Measurements from ENCODE around the gene MPV17L2. TPM values are rescaled to one million over a fixed set of nuclear protein-coding genes. Genes with fewer than 3 reads are reported as not detected.
A peak's percentile ranks its signal among the peaks of the same experiment; 100 is the strongest.
"Not testable (repeated sequence)": the region's sequence is repeated elsewhere in the genome, so short reads cannot be mapped to it uniquely, and the experiment has no call there.

The MPV17L2 gene
- total RNA-seq, 2 experiments from 2014 or later = 9.2 to 10.9 TPM

DNA sequence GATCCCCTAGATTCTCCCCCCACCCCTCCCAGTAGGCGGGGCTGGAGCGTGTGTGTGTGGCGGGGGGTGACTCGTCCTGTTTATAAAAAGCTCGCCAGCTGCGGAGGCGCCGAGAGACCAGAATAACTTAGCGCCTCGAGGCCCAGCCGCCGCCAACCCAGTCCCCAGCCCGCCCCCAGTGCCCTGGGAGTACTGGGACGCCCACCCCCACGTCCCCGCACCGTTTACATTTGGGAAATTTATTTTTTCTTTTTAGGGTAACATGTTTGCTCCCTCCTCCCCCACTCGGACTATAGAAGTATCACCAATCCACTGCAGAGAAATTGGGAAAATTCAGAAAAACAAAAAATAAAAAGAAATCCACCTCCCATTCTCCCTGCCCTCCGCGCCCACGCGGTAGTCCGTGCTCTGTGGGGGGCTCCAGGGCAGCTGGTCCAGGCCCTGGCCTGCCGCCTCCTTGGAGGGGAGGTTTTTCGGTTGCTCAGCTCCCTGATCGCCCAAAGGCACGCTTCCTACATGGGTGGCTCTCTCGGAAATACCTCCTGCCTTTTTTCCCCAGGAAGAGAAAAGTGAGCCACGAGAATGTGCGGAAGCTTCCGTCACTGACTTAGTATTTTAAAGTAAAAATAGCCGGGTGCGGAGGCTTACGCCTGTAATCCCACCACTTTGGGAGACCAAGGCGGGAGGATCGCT, 12.3 kb downstream of the MPV17L2 start:
- Mint-ChIP-seq H3K36me3 (ENCODE audit: low read depth) (peaks cover 11% of the 10 kb centered on the region), H3K27ac (peak overlapping the region; percentile 60), H3K27me3 (ENCODE audit: low read depth) (peaks cover 3% of the 10 kb centered on the region), H3K4me3 (peak overlapping the region; percentile 78), H3K9me3 (ENCODE audit: insufficient read depth) (no peaks in the 10 kb centered on the region), H3K4me1 (ENCODE audit: low read depth) (peaks cover 28% of the 10 kb centered on the region)
- ChIA-PET CTCF (interaction anchor here (1.3 to 9.2 kb wide), 8 partner anchors 13 to 206 kb away, joined by 3 to 135 read pairs (median 7); partner anchors contain the start of gene MPV17L2), POLR2A (interaction anchor here (1.0 to 1.4 kb wide), 6 partner anchors 13 to 124 kb away, joined by 3 to 7 read pairs (median 6); partner anchors contain the start of genes JUND and MPV17L2)
- ATAC-seq = no peak
- peak; percentile 70 for DNase-seq

DNA sequence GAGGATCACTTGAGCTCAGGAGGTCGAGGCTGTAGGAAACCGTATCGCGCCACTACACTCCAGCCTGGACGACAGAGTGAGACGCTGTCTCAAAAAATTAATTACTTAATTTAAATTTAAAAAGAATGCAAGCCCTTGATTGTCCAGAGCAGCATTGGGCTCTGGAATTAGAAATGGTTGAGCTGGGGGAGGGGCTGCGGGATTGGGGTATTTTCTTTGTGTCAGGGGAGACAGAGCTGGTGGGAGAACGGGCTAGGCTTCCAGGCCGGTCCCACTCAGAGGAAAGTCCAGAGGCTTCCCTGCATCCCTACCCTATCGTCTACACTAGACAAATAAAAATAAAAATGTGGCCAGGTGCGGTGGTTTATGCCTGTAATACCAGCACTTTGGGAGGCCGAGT, 13.0 kb downstream of the MPV17L2 start:
- Mint-ChIP-seq H3K36me3 (ENCODE audit: low read depth) (peaks cover 11% of the 10 kb centered on the region), H3K27me3 (ENCODE audit: low read depth) (peaks cover 3% of the 10 kb centered on the region), H3K4me1 (ENCODE audit: low read depth) (peaks cover 28% of the 10 kb centered on the region), H3K9me3 (ENCODE audit: insufficient read depth) (no peaks in the 10 kb centered on the region), H3K4me3 (no peak overlapping the region), H3K27ac (no peak overlapping the region)
- DNase-seq (no peak), ATAC-seq (no peak)
- ChIA-PET POLR2A (interaction anchor here (1.0 to 1.4 kb wide), 4 partner anchors 14 to 124 kb away, joined by 3 to 7 read pairs (median 4); partner anchors contain the start of gene MPV17L2), CTCF (interaction anchor here (1.7 to 9.2 kb wide), 4 partner anchors 13 to 74 kb away, joined by 7 to 135 read pairs (median 28); partner anchors contain the start of gene MPV17L2)

DNA sequence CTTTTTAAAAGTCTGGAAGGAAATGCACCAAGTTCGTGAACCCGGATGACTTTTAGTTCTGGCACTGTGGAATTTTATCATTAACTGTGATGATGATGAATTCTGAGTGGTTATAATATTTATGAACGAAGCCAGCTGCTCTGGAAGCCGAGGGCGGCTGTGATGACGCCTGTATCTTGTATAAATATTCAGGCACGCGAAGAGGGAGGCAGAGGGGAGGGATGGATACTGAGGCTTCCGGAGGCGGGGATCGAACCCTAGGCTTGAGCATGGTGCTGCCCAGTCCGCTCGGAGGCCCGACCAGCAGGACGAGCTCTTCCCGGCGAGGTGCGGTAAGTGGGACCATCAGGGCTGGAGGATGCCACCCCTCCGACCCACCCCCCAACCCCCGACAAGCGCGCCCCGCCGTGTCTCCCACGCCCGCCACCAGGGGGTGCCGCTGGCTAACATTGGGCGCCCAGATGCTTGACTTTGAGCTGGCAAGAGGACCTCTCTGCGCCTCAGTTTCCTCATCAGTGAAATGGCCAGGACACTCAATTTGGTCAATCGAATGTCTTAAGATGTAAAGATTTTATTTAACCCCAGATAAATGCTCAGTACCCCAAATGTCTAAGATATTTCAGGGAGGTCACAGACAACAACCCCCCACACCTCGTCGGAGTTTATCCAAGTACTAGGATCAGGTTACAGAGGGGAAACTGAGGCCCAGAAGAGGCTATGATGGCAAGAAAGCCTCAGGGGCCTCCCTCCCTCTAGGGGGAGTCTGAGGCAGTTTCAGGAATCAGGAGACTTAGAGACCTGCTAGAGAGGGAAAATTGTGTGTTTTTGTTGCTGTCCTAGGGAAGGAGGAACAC, 15.3 kb downstream of the MPV17L2 start:
- no peak overlapping the region for H3K27ac Mint-ChIP-seq
- H3K36me3 Mint-ChIP-seq (ENCODE audit: low read depth) = peaks cover under 1% of the 10 kb centered on the region
- CTCF ChIA-PET = interaction anchor here (0.6 to 9.2 kb wide), 19 partner anchors 9 to 208 kb away, joined by 3 to 135 read pairs (median 3); partner anchors contain the start of genes JUND, MPV17L2 and PIK3R2
- peaks cover 12% of the 10 kb centered on the region for H3K4me1 Mint-ChIP-seq (ENCODE audit: low read depth)
- peaks cover 3% of the 10 kb centered on the region for H3K27me3 Mint-ChIP-seq (ENCODE audit: low read depth)
- DNase-seq = peak; percentile 60
- no peak for ATAC-seq
- no peak overlapping the region for H3K4me3 Mint-ChIP-seq
- H3K9me3 Mint-ChIP-seq (ENCODE audit: insufficient read depth) = no peaks in the 10 kb centered on the region
- POLR2A ChIA-PET = interaction anchor here (0.6 to 1.2 kb wide), 3 partner anchors 43 to 73 kb away, joined by 3 read pairs; partner anchors contain the start of gene JUND

DNA sequence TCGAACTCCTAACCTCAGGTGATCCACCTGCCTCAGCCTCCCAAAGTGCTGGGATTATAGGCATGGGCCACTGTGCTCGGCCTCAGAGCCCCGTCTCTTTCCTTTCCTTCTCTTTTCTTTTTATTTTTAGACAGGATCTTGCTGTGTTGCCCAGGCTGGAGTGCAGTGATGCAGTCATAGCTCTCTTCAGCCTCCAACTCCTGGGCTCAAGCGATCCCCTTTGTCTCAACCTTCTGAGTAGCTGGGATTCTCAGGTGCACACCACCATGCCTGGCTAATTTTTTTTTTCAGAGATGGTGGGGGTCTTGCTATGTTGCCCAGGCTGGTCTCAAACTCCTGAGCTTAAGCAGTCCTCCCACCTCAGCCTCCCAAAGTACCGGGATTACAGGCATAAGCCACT, 16.9 kb downstream of the MPV17L2 start:
- not testable (repeated sequence) for H3K27ac Mint-ChIP-seq

DNA sequence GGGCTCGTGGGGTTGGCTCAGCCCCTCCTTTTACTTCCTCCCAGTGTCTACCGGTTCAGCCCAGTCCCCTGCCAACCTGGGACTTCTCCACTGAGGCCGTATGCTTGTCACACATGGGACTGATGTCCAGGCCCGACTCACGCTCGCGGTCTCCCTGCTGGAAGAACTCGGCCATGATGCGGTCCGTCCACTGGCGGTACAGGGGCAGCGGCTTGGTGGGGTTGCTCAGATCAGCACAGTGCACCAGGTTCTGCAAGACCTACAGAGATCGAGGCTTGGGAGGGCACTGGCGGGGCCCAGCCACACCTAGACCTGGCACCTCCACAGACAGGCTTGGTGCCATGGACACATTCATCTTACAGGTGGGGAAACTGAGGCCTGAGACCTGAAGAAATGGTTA, 18.7 kb downstream of the MPV17L2 start:
- CTCF ChIA-PET = interaction anchor here (0.9 to 1.5 kb wide), 2 partner anchors 40 to 177 kb away, joined by 3 read pairs; no protein-coding TSS in a partner anchor
- peaks cover 5% of the 10 kb centered on the region for H3K4me1 Mint-ChIP-seq (ENCODE audit: low read depth)
- ATAC-seq (no peak), DNase-seq (no peak)
- H3K36me3 Mint-ChIP-seq (ENCODE audit: low read depth) = no peaks in the 10 kb centered on the region
- H3K4me3 Mint-ChIP-seq = no peak overlapping the region
- H3K27ac Mint-ChIP-seq = no peak overlapping the region
- peaks cover 3% of the 10 kb centered on the region for H3K27me3 Mint-ChIP-seq (ENCODE audit: low read depth)
- no peaks in the 10 kb centered on the region for H3K9me3 Mint-ChIP-seq (ENCODE audit: insufficient read depth)
- POLR2A ChIA-PET = no interaction called here

More for the DNA sequence above, 16.9 kb downstream of the MPV17L2 start:
- POLR2A ChIA-PET = interaction anchor here (1.1 to 1.5 kb wide), 2 partner anchors 23 to 43 kb away, joined by 3 to 4 read pairs; no protein-coding TSS in a partner anchor
- H3K9me3 Mint-ChIP-seq (ENCODE audit: insufficient read depth); DNase-seq; ATAC-seq; H3K4me3 Mint-ChIP-seq; H3K36me3 Mint-ChIP-seq (ENCODE audit: low read depth); H3K4me1 Mint-ChIP-seq (ENCODE audit: low read depth); H3K27me3 Mint-ChIP-seq (ENCODE audit: low read depth): not testable (repeated sequence)
- CTCF ChIA-PET = interaction anchor here (1.0 to 9.2 kb wide), 7 partner anchors 14 to 204 kb away, joined by 3 to 135 read pairs (median 5); a partner anchor contains a TSS

DNA sequence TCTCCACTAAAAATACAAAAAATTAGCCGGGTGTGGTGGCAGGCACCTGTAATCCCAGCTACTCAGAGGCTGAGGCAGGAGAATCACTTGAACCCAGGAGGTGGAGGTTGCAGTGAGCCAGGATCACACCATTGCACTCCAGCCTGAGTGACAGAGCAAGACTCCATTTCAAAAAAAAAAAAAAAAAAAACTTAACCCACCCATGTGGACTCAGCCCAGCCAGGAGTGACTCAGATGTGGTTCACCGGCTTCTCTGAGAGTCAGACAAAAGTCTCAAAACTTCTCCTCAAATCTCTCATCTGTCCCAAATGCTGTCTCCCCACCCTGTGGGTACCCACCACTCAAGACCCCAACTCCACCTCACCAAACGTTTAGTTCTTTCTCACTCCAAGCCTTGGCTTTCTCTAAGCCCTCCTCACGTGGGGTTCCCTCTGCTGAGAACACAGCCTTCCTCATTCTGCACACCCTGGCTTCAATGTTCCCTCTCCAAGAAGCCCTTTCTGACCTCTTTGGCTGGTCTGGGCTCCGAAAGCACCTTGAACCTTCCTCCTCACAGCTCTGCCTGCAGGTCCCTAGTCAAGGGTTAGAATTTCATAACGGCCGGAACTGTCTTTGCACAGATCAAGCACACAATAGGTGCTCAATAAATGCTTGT, 21.9 kb downstream of the MPV17L2 start:
- peak; percentile 27 for ATAC-seq
- CTCF ChIA-PET = interaction anchor here (0.9 kb wide), 1 partner anchor 23 kb away, joined by 3 read pairs; no protein-coding TSS in a partner anchor
- Mint-ChIP-seq H3K9me3 (ENCODE audit: insufficient read depth) (no peaks in the 10 kb centered on the region), H3K27me3 (ENCODE audit: low read depth) (peaks cover 3% of the 10 kb centered on the region), H3K36me3 (ENCODE audit: low read depth) (no peaks in the 10 kb centered on the region), H3K27ac (no peak overlapping the region), H3K4me1 (ENCODE audit: low read depth) (peaks cover 5% of the 10 kb centered on the region), H3K4me3 (no peak overlapping the region)
- POLR2A ChIA-PET = no interaction called here
- DNase-seq = no peak

DNA sequence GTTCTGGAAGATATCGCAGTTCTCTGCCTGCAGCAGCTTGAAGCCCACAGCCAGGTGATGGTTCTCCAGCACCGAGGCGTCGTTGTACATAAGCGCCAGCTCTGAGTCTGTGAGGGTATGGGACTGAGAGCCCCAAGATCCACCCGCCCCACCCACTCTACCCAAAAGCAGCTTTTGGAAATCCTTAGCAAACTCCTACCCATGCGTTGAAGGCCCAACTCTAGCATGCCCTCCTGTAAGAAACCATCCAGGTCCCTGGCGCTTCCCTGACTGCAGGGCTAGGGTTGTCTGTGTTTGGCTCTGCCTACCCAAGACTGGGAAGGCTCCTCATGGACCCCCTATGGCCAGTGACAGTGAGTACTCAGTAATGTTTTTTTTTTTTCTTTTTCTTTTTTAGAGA, 23.8 kb downstream of the MPV17L2 start:
- H3K36me3 Mint-ChIP-seq (ENCODE audit: low read depth) = no peaks in the 10 kb centered on the region
- ATAC-seq (no peak), DNase-seq (no peak)
- peaks cover 10% of the 10 kb centered on the region for H3K27me3 Mint-ChIP-seq (ENCODE audit: low read depth)
- no peak overlapping the region for H3K4me3 Mint-ChIP-seq
- H3K27ac Mint-ChIP-seq = no peak overlapping the region
- POLR2A ChIA-PET = no interaction called here
- CTCF ChIA-PET = no interaction called here
- H3K4me1 Mint-ChIP-seq (ENCODE audit: low read depth) = peaks cover 6% of the 10 kb centered on the region
- no peaks in the 10 kb centered on the region for H3K9me3 Mint-ChIP-seq (ENCODE audit: insufficient read depth)

DNA sequence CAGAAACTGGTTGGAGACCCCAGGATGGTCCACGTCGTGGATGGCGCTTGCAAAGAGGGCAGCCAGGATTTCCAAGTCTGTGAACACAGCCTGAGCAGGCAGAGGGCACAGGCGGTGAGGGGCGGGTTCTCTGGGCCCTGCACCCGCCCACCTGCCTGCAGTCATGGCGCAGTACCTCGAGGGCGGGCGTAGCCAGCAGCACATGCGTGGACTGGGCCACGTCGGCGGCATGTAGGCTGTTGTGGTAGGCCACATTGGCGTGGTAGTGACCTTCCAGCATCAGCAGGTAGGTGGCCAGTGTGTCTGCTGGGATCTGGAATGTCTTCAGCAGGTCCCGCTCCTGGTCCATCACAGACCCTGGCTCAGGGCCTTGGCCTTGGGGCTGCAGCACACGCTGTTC, 25.1 kb downstream of the MPV17L2 start:
- POLR2A ChIA-PET = no interaction called here
- CTCF ChIA-PET = interaction anchor here (1.5 kb wide), 1 partner anchor 10 kb away, joined by 3 read pairs; no protein-coding TSS in a partner anchor
- DNase-seq (no peak), ATAC-seq (no peak)
- peaks cover 10% of the 10 kb centered on the region for H3K27me3 Mint-ChIP-seq (ENCODE audit: low read depth)
- no peaks in the 10 kb centered on the region for H3K36me3 Mint-ChIP-seq (ENCODE audit: low read depth)
- H3K4me1 Mint-ChIP-seq (ENCODE audit: low read depth) = peaks cover 6% of the 10 kb centered on the region
- no peaks in the 10 kb centered on the region for H3K9me3 Mint-ChIP-seq (ENCODE audit: insufficient read depth)
- no peak overlapping the region for H3K27ac Mint-ChIP-seq
- H3K4me3 Mint-ChIP-seq = no peak overlapping the region

DNA sequence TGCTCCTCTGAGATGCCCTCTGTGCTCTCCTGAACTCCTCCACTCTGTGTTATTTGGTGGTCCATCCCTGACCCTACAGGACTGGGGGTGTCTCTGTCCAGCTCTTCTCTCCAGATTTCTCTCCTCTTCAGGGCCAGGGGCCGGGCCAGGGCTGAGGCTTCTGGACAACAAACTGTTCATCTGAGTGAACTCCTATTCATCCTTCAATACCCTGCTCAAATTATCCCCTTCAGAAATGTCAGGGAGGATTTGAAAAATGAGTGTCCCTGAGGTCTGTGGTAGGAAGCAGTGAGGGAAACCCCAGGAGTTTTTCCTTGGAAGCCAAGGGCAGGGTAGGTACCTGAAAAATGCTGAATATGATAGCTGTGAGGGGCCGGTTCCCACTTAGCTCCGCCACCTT, 25.6 kb downstream of the MPV17L2 start:
- Mint-ChIP-seq H3K9me3 (ENCODE audit: insufficient read depth) (no peaks in the 10 kb centered on the region), H3K27ac (no peak overlapping the region), H3K36me3 (ENCODE audit: low read depth) (no peaks in the 10 kb centered on the region), H3K27me3 (ENCODE audit: low read depth) (peaks cover 10% of the 10 kb centered on the region), H3K4me3 (no peak overlapping the region), H3K4me1 (ENCODE audit: low read depth) (peaks cover 6% of the 10 kb centered on the region)
- CTCF ChIA-PET = interaction anchor here (0.9 to 1.7 kb wide), 4 partner anchors 10 to 170 kb away, joined by 3 to 7 read pairs (median 4); no protein-coding TSS in a partner anchor
- POLR2A ChIA-PET = no interaction called here
- no peak for DNase-seq
- ATAC-seq = no peak

DNA sequence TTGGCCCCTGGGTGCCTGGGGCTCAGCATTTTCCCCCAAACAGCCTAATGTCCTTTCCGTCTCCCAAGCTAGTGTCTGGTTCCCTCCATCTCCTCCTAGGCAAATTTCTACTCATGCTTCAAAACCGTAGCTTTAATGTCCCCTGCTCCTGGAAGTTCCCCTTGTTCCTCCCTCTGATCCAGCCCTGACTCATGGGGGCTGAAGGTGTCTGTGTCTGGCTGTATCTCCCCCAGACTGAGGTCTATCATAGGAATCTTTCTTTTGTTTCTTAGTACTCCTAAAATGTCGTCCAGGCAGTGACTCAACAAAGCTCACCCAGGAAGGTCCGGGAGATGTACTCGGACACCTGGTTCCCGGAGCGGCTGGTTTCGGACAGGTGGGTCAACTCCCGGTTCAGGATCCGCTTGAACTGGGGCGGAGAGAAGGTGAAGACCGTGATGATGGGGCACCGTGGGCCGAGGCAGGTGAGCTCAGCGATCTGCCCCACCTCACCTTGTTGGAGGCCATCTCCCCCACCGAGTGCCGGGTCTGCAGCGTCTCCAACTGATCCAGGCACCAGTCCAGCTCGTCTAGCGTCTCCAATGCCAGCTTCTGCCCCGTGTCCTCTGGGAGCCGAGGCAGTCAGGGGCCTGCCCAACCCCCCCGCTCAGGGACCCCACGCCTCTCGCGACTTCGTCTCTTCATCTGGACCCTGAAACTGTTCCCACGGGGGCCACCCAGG, 27.1 kb downstream of the MPV17L2 start:
- ChIA-PET CTCF (interaction anchor here (0.9 to 1.7 kb wide), 5 partner anchors 12 to 168 kb away, joined by 3 to 8 read pairs (median 6); no protein-coding TSS in a partner anchor), POLR2A (interaction anchor here (0.6 to 1.1 kb wide), 2 partner anchors 13 to 170 kb away, joined by 4 read pairs; no protein-coding TSS in a partner anchor)
- H3K36me3 Mint-ChIP-seq (ENCODE audit: low read depth) = peaks cover 2% of the 10 kb centered on the region
- H3K4me1 Mint-ChIP-seq (ENCODE audit: low read depth) = peaks cover 16% of the 10 kb centered on the region
- no peak overlapping the region for H3K4me3 Mint-ChIP-seq
- peaks cover 23% of the 10 kb centered on the region for H3K27me3 Mint-ChIP-seq (ENCODE audit: low read depth)
- ATAC-seq = no peak
- no peaks in the 10 kb centered on the region for H3K9me3 Mint-ChIP-seq (ENCODE audit: insufficient read depth)
- H3K27ac Mint-ChIP-seq = no peak overlapping the region
- DNase-seq = no peak

Data from activated CD8-positive, alpha-beta T cell treated with anti-CD3 and anti-CD28 coated beads, Interleukin-2, amount 10 ng/mL, durations not matched to agents 7 days and 5 days (primary cell).